HG03521 (cell line): Measurements from ENCODE around the gene AKAP8L.
A peak's percentile ranks its signal among the peaks of the same experiment; 100 is the strongest.
"Not testable (repeated sequence)": the region's sequence is repeated elsewhere in the genome, so short reads cannot be mapped to it uniquely, and the experiment has no call there.

Experiments used
- ATAC-seq: cut with Tn5 transposase; IDR thresholded peaks from one replicate; pipeline ENCODE4 v1.9.1; 2021; ENCODE audit warnings: mild to moderate bottlenecking, moderate library complexity; ENCODE audit not compliant: unreplicated experiment

Gene AKAP8L

GRCh38 chr19:15381429-15381828, 37.4 kb downstream of the AKAP8L start:
- ATAC-seq, result no peak

- ATAC-seq, result no peak
These were observed 38.7 kb downstream of the AKAP8L start for GRCh38 chr19:15379999-15380647.

- ATAC-seq, result peak; percentile 83
These were observed 39.4 kb downstream of the AKAP8L start, which contains the start of gene AKAP8 for GRCh38 chr19:15379083-15379998. TSS of gene AKAP8 (minus strand) at chr19:15379787. CDS start at chr19:15379731, 56 bp downstream.

- no peak for ATAC-seq
These were observed 40.2 kb downstream of the AKAP8L start for GRCh38 chr19:15378534-15379082.

GRCh38 chr19:15374796-15375440, 43.9 kb downstream of the AKAP8L start:
- ATAC-seq, result no peak

- no peak for ATAC-seq
These were observed 44.6 kb downstream of the AKAP8L start for GRCh38 chr19:15374105-15374651.

GRCh38 chr19:15373644-15374043, 45.1 kb downstream of the AKAP8L start:
- ATAC-seq, result no peak

GRCh38 chr19:15372891-15373301, 45.9 kb downstream of the AKAP8L start:
- no peak for ATAC-seq

- no peak for ATAC-seq
These were observed 46.3 kb downstream of the AKAP8L start for GRCh38 chr19:15372470-15372869.

- no peak for ATAC-seq
These were observed 46.9 kb downstream of the AKAP8L start for GRCh38 chr19:15371786-15372380.

GRCh38 chr19:15371119-15371518, 47.7 kb downstream of the AKAP8L start:
- no peak for ATAC-seq

- ATAC-seq, result no peak
These were observed 49.2 kb downstream of the AKAP8L start for GRCh38 chr19:15369594-15369891.

GRCh38 chr19:15368798-15369593, 49.8 kb downstream of the AKAP8L start:
- no peak for ATAC-seq

GRCh38 chr19:15368051-15368632, 50.6 kb downstream of the AKAP8L start:
- no peak for ATAC-seq

- no peak for ATAC-seq
These were observed 51.3 kb downstream of the AKAP8L start for GRCh38 chr19:15367439-15367838.

GRCh38 chr19:15365264-15365663, 53.5 kb downstream of the AKAP8L start:
- no peak for ATAC-seq

- not testable (repeated sequence) for ATAC-seq
These were observed 55.0 kb downstream of the AKAP8L start for GRCh38 chr19:15363791-15364190.

- not testable (repeated sequence) for ATAC-seq
These were observed 55.7 kb downstream of the AKAP8L start for GRCh38 chr19:15363048-15363447.

GRCh38 chr19:15360015-15360414, 58.8 kb downstream of the AKAP8L start:
- ATAC-seq, result not testable (repeated sequence)
